SK-N-SH (cell line): Measurements from ENCODE around the gene SCNN1B. TPM values are rescaled to one million over a fixed set of nuclear protein-coding genes. Genes with fewer than 3 reads are reported as not detected.

Experiments used
- CTCF ChIA-PET: fragments of 300-600, 350-600 bp; formaldehyde crosslinking; extraction: SDS; loops from one replicate; lab custom pipeline; 2021; lab: Yijun Ruan, JAX
- POLR2A ChIA-PET: fragments of 350-600 bp; sonication (Branson Sonifier 250); formaldehyde crosslinking; extraction: SDS; loops from one replicate; lab custom pipeline; 2020; ENCODE audit warnings: antibody characterized with exemption, inconsistent platforms; lab: Yijun Ruan, JAX
- DNase-seq: peaks from one replicate; pipeline ENCODE4 v3.0.0; 2012
- H2AFZ ChIP-seq: fragments of 200-600 bp; sonication (generic); 2 replicates; pipeline ENCODE4 v1.8.1; 2016; ENCODE audit warnings: antibody characterized with exemption, mild to moderate bottlenecking, low read depth
- H3F3A ChIP-seq: fragments of 200-600 bp; sonication (generic); replicated peaks from 2 replicates; pipeline ENCODE3; 2016; ENCODE audit warnings: antibody characterized with exemption, mild to moderate bottlenecking; ENCODE audit not compliant: insufficient read depth
- H3K27ac ChIP-seq, 2 experiments: fragments of 200-500 bp in 1 of 2; fragments of 200-600 bp in 1 of 2; sonication (Bioruptor generic) in 1 of 2; sonication (generic), shearing (Covaris generic) in 1 of 2; 2 replicates each; pipeline versions ENCODE4 v1.5.1 to v1.6.1; 2014 to 2016; ENCODE audit warnings: low read depth in 2 of 2, inconsistent platforms in 1 of 2, low read length in 1 of 2, mild to moderate bottlenecking in 1 of 2, mixed read lengths in 1 of 2
- H3K27me3 ChIP-seq: fragments of 200-600 bp; sonication (generic), shearing (Covaris generic); 2 replicates; pipeline ENCODE4 v1.6.1; 2016; ENCODE audit warnings: mixed run types; ENCODE audit not compliant: insufficient read depth
- H3K36me3 ChIP-seq, 2 experiments: fragments of 200-500 bp in 1 of 2; fragments of 200-600 bp in 1 of 2; sonication (Bioruptor generic) in 1 of 2; sonication (generic) in 1 of 2; replicated peaks in 1 of 2; 2 replicates each; pipeline versions ENCODE3 to v1.5.1; 2014 to 2016; ENCODE audit warnings: low read length in 1 of 2, mild to moderate bottlenecking in 1 of 2; ENCODE audit not compliant: insufficient read depth in 2 of 2, control insufficient read depth in 1 of 2
- H3K4me1 ChIP-seq, 2 experiments: fragments of 200-500 bp in 1 of 2; fragments of 200-600 bp in 1 of 2; sonication (Bioruptor generic) in 1 of 2; sonication (generic), shearing (Covaris generic) in 1 of 2; 2 replicates each; pipeline versions ENCODE4 v1.5.1 to v1.6.1; 2014 to 2016; ENCODE audit warnings: low read depth in 1 of 2, low read length in 1 of 2, mixed run types in 1 of 2; ENCODE audit not compliant: insufficient read depth in 2 of 2, control insufficient read depth in 1 of 2
- H3K4me2 ChIP-seq: fragments of 200-600 bp; sonication (generic), shearing (Covaris generic); 2 replicates; pipeline ENCODE4 v1.6.1; 2017; ENCODE audit warnings: mixed run types
- H3K4me3 ChIP-seq, 2 experiments: fragments of 200-500 bp in 1 of 2; fragments of 200-600 bp in 1 of 2; sonication (Bioruptor generic) in 1 of 2; sonication (generic), shearing (Covaris generic) in 1 of 2; 2 replicates each; pipeline versions ENCODE4 v1.5.1 to v1.8.1; 2014 to 2016; ENCODE audit warnings: low read depth in 2 of 2, inconsistent platforms in 1 of 2, low read length in 1 of 2, mild to moderate bottlenecking in 1 of 2, mixed read lengths in 1 of 2, moderate library complexity in 1 of 2
- H3K79me2 ChIP-seq: fragments of 200-600 bp; sonication (generic); 2 replicates; pipeline ENCODE4 v1.8.1; 2017; ENCODE audit warnings: mild to moderate bottlenecking; ENCODE audit not compliant: insufficient read depth
- H3K9ac ChIP-seq: fragments of 200-600 bp; sonication (generic); 2 replicates; pipeline ENCODE4 v1.6.1; 2017; ENCODE audit warnings: mixed run types
- H3K9me2 ChIP-seq: fragments of 200-600 bp; sonication (generic); 2 replicates; pipeline ENCODE4 v1.6.1; 2017; ENCODE audit warnings: mixed run types
- H3K9me3 ChIP-seq: fragments of 200-600 bp; sonication (generic); 2 replicates; pipeline ENCODE4 v1.6.1; 2017; ENCODE audit warnings: mixed run types, mild to moderate bottlenecking, moderate library complexity
- H4K20me1 ChIP-seq: fragments of 200-600 bp; sonication (generic); 2 replicates; pipeline ENCODE4 v1.6.1; 2017; ENCODE audit warnings: mild to moderate bottlenecking, mixed run types; ENCODE audit not compliant: insufficient read depth
- EZH2phosphoT487 ChIP-seq: fragments of 200-600 bp; sonication (generic); IDR thresholded peaks from 2 replicates; pipeline ENCODE4 v1.6.1; 2017; ENCODE audit warnings: low read depth, mixed run types, mild to moderate bottlenecking, antibody characterized with exemption, moderate library complexity, borderline replicate concordance
- FOXJ3 ChIP-seq: sonication (generic); formaldehyde crosslinking; IDR thresholded peaks from 2 replicates; pipeline ENCODE4 v1.5.1; 2020; ENCODE audit warnings: mild to moderate bottlenecking, missing genetic modification reagents
- GABPA ChIP-seq: IDR thresholded peaks from 2 replicates; pipeline ENCODE4 v1.4.0; 2012; ENCODE audit warnings: low read depth, mild to moderate bottlenecking
- GATA2 ChIP-seq: sonication (generic); formaldehyde crosslinking; IDR thresholded peaks from 2 replicates; pipeline ENCODE4 v1.5.0; 2020; ENCODE audit warnings: mild to moderate bottlenecking, missing genetic modification reagents
- NFIC ChIP-seq: IDR thresholded peaks from 2 replicates; pipeline ENCODE4 v1.4.0; 2012; ENCODE audit warnings: borderline replicate concordance
- PBX3 ChIP-seq: IDR thresholded peaks from 2 replicates; pipeline ENCODE4; 2012
- POLR2AphosphoS5 ChIP-seq: IDR thresholded peaks from 2 replicates; pipeline ENCODE4 v1.6.1; 2012; ENCODE audit warnings: low read depth, low read length
- RAD21 ChIP-seq: IDR thresholded peaks from 2 replicates; pipeline ENCODE4 v1.6.1; 2012; ENCODE audit warnings: mild to moderate bottlenecking, low read length
- RXRA ChIP-seq: IDR thresholded peaks from 2 replicates; pipeline ENCODE4 v1.4.0; 2012; ENCODE audit warnings: low read depth, mild to moderate bottlenecking, borderline replicate concordance
- TAF1 ChIP-seq: IDR thresholded peaks from 2 replicates; pipeline ENCODE4 v1.6.1; 2012; ENCODE audit warnings: low read depth, mild to moderate bottlenecking, low read length, moderate library complexity, borderline replicate concordance
- TCF12 ChIP-seq: IDR thresholded peaks from 2 replicates; pipeline ENCODE4 v1.4.0; 2012
- TEAD4 ChIP-seq: IDR thresholded peaks from 2 replicates; pipeline ENCODE4 v1.4.0; 2012; ENCODE audit warnings: mild to moderate bottlenecking, borderline replicate concordance; ENCODE audit not compliant: insufficient read depth
- USF2 ChIP-seq: fragments of 150-350 bp; IDR thresholded peaks from 2 replicates; pipeline ENCODE4 v1.6.1; 2017; ENCODE audit warnings: antibody characterized with exemption, low read length, low read depth, borderline replicate concordance
- ZBTB33 ChIP-seq: IDR thresholded peaks from 2 replicates; pipeline ENCODE4 v1.4.0; 2012; ENCODE audit warnings: low read depth, borderline replicate concordance
- WGBS: methylation state at CpG from one replicate; pipeline ENCODE4 v1.1.6; 2017; ENCODE audit warnings: low lambda C conversion rate; 5-methylcytosine and 5-hydroxymethylcytosine counted together
- polyA plus RNA-seq, 3 experiments: library from polyadenylated mRNA; depleted of rRNA; stranded (reverse); fragments of >200 nt; gene quantifications; 2 replicates each; pipeline ENCODE4 v1.2.3, GENCODE V29; 2012
- TF ChIP-seq, protein P1 (sequence below): fragments of 200-600 bp; sonication (generic); IDR thresholded peaks from 2 replicates; pipeline ENCODE4 v1.6.1; 2017; ENCODE audit warnings: antibody characterized with exemption, mild to moderate bottlenecking, moderate library complexity
- TF ChIP-seq, protein P2 (sequence below): IDR thresholded peaks from 2 replicates; pipeline ENCODE4 v1.4.0; 2012; ENCODE audit warnings: low read depth

Gene SCNN1B
- polyA plus RNA-seq, 1 of the 3 experiments (the other 2 are of a cell fraction) = not detected

GRCh38 chr16:23288726-23289512, 13.2 kb upstream of the SCNN1B start (continued):
- TF ChIP-seq, protein P1, sequence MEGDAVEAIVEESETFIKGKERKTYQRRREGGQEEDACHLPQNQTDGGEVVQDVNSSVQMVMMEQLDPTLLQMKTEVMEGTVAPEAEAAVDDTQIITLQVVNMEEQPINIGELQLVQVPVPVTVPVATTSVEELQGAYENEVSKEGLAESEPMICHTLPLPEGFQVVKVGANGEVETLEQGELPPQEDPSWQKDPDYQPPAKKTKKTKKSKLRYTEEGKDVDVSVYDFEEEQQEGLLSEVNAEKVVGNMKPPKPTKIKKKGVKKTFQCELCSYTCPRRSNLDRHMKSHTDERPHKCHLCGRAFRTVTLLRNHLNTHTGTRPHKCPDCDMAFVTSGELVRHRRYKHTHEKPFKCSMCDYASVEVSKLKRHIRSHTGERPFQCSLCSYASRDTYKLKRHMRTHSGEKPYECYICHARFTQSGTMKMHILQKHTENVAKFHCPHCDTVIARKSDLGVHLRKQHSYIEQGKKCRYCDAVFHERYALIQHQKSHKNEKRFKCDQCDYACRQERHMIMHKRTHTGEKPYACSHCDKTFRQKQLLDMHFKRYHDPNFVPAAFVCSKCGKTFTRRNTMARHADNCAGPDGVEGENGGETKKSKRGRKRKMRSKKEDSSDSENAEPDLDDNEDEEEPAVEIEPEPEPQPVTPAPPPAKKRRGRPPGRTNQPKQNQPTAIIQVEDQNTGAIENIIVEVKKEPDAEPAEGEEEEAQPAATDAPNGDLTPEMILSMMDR = no peak
- TF ChIP-seq TCF12 = no peak
- no peak for TF ChIP-seq USF2
- TF ChIP-seq, protein P2, sequence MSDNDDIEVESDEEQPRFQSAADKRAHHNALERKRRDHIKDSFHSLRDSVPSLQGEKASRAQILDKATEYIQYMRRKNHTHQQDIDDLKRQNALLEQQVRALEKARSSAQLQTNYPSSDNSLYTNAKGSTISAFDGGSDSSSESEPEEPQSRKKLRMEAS = no peak
- TF ChIP-seq GATA2 (CRISPR knock-in tag) = no peak
- TF ChIP-seq, all 33 proteins: peak for 0

- Histone ChIP-seq H3K9ac (no peak overlapping the region), H3K4me3 (no peak overlapping the region), H3F3A (no peaks in the 10 kb centered on the region), H3K79me2 (no peaks in the 10 kb centered on the region), H2AFZ (no peak overlapping the region), H3K36me3 (no peaks in the 10 kb centered on the region), H3K4me1 (no peaks in the 10 kb centered on the region), H3K9me2 (no peaks in the 10 kb centered on the region), H3K27me3 (peaks cover 6% of the 10 kb centered on the region; the same call in 1 of the 2 replicates), H4K20me1 (no peaks in the 10 kb centered on the region), H3K27ac (no peak overlapping the region), H3K4me2 (no peak overlapping the region), H3K9me3 (no peaks in the 10 kb centered on the region)
- no peak for DNase-seq
- ChIA-PET POLR2A (no interaction called here), CTCF (interaction anchor here (0.7 to 0.8 kb wide), 2 partner anchors 107 to 145 kb away, joined by 3 read pairs; no protein-coding TSS in a partner anchor)
- no peak for TF ChIP-seq GATA2 (CRISPR knock-in tag)
- WGBS = 34% methylated on average over 12 of the region's 12 CpGs
These were observed 11.7 kb upstream of the SCNN1B start for GRCh38 chr16:23290189-23291062.

DNA sequence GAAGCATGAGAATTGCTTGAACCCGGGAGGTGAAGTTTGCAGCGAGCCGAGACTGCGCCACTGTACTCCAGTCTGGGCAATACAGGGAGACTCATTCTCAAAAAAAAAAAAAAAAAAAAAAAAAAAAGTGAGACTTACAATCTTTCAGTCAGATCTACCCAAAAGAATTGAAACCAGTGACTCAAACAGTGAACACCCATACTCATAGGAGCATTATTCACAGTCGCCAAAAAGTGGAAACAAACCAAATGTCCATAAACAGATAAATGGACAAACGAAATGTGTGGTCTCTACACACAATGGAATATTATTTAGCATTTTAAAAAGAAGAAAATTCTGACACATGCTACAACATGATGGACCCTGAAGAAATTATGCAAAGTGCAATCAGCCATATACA, 9.1 kb upstream of the SCNN1B start:
- no peaks in the 10 kb centered on the region for H3K79me2 ChIP-seq
- no peak overlapping the region for H3K4me3 ChIP-seq
- H3K9me2 ChIP-seq = no peaks in the 10 kb centered on the region
- H4K20me1 ChIP-seq = no peaks in the 10 kb centered on the region
- H3K4me2 ChIP-seq = no peak overlapping the region
- no peaks in the 10 kb centered on the region for H3F3A ChIP-seq
- no peak overlapping the region for H3K27ac ChIP-seq
- peaks cover 6% of the 10 kb centered on the region; the same call in 1 of the 2 replicates for H3K27me3 ChIP-seq
- no peak overlapping the region for H3K9ac ChIP-seq
- ChIA-PET CTCF (no interaction called here), POLR2A (no interaction called here)
- no peaks in the 10 kb centered on the region for H3K9me3 ChIP-seq
- H3K36me3 ChIP-seq = no peaks in the 10 kb centered on the region
- 73% methylated on average over 6 of the region's 6 CpGs for WGBS
- no peak overlapping the region for H2AFZ ChIP-seq
- no peak for DNase-seq
- H3K4me1 ChIP-seq = no peaks in the 10 kb centered on the region
- TF ChIP-seq ZBTB33 = no peak
- TF ChIP-seq TAF1 = no peak
- TF ChIP-seq POLR2AphosphoS5 = no peak
- no peak for TF ChIP-seq GABPA
- no peak for TF ChIP-seq PBX3
- no peak for TF ChIP-seq TEAD4
- no peak for TF ChIP-seq RXRA
- no peak for TF ChIP-seq FOXJ3 (CRISPR knock-in tag)
- TF ChIP-seq EZH2phosphoT487 = no peak
- no peak for TF ChIP-seq NFIC
- TF ChIP-seq RAD21 = no peak
